Thyroid gland (tissue), 4 donors: ENCODE measurements around the gene CORO1C.
A peak's percentile ranks its signal among the peaks of the same experiment; 100 is the strongest.

Experiments used
- POLR2A ChIP-seq, 2 donors: fragments of 450-650 bp; IDR thresholded peaks; one replicate each; pipeline ENCODE4 v1.6.1; 2017; ENCODE audit warnings: antibody characterized with exemption in 2 of 2, mild to moderate bottlenecking in 2 of 2, moderate library complexity in 1 of 2
- TF ChIP-seq, protein P1 (sequence below), 6 experiments: fragments of 200-600 bp in 3 of 6; fragments of 450-650 bp in 3 of 6; sonication (generic) in 3 of 6; IDR thresholded peaks; one replicate each; pipeline ENCODE4 v1.5.1; 2016 to 2019; ENCODE audit warnings: antibody characterized with exemption in 6 of 6, mild to moderate bottlenecking in 2 of 6, inconsistent platforms in 1 of 6, moderate library complexity in 1 of 6

DNA sequence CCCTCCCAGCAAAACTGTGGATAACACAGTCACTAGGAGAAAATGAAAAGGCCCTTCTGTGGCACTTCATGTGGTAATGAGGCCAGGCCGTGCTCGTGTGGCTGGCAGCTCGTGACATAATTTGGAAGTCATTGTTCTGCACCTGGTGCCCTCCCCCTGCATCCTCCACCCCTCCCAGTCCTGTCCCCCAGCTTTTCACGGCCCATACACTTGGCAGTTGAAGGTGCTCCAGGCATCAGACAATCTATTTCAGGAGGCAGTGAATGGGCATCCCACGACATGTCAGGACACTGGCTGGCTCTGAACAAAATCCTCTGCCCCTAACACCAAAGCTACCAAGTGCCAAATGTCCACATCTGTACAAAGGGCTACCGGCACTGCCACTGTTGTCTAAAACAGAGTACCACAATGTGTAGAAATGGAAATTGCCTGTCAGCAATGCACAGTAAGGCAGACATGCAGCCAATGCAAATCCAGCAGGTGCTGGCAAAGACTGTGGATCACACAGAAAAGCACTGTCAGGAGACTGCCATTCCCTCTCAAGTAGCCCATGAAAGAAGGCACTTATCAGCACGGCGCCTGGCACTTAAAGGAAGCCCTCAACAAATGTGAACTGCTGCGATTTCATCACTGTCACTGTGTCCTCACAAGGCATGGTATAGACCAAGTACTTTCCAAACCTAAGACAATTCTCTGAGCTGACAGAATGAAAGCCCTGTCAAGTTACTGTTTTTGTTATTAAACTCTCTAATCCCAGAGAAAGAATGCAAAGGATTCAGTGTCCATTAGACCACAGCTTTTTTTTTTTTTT, 39.1 kb downstream of the CORO1C start:
- TF ChIP-seq POLR2A (IDR thresholded peaks at IDR 0.05) = peak in 1 of 2 donors; percentile 29
- TF ChIP-seq, protein P1, sequence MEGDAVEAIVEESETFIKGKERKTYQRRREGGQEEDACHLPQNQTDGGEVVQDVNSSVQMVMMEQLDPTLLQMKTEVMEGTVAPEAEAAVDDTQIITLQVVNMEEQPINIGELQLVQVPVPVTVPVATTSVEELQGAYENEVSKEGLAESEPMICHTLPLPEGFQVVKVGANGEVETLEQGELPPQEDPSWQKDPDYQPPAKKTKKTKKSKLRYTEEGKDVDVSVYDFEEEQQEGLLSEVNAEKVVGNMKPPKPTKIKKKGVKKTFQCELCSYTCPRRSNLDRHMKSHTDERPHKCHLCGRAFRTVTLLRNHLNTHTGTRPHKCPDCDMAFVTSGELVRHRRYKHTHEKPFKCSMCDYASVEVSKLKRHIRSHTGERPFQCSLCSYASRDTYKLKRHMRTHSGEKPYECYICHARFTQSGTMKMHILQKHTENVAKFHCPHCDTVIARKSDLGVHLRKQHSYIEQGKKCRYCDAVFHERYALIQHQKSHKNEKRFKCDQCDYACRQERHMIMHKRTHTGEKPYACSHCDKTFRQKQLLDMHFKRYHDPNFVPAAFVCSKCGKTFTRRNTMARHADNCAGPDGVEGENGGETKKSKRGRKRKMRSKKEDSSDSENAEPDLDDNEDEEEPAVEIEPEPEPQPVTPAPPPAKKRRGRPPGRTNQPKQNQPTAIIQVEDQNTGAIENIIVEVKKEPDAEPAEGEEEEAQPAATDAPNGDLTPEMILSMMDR (IDR thresholded peaks at IDR 0.05) = no peak
